Neural cell (in vitro differentiated cells): ENCODE data around the gene PRKCG.

Source experiments
- EP300 ChIP-seq: fragments of 450-650 bp; conservative IDR thresholded peaks from 2 replicates; pipeline ENCODE4 v1.6.1; 2014; ENCODE audit warnings: antibody characterized with exemption, mild to moderate bottlenecking, moderate library complexity; ENCODE audit not compliant: poor library complexity, severe bottlenecking
- POLR2AphosphoS5 ChIP-seq: IDR thresholded peaks from 2 replicates; pipeline ENCODE4 v1.6.1; 2012
- RAD21 ChIP-seq: fragments of 450-650 bp; conservative IDR thresholded peaks from 2 replicates; pipeline ENCODE4 v1.6.1; 2014; ENCODE audit warnings: antibody characterized with exemption, mild to moderate bottlenecking, moderate library complexity
- REST ChIP-seq: IDR thresholded peaks from 2 replicates; pipeline ENCODE4 v1.6.1; 2012; ENCODE audit warnings: borderline replicate concordance
- SMC3 ChIP-seq: fragments of 450-650 bp; conservative IDR thresholded peaks from 2 replicates; pipeline ENCODE4 v1.6.1; 2014; ENCODE audit warnings: antibody characterized with exemption, mild to moderate bottlenecking, moderate library complexity; ENCODE audit not compliant: poor library complexity
- TF ChIP-seq, protein P1 (sequence below): fragments of 450-650 bp; IDR thresholded peaks from 2 replicates; pipeline ENCODE4 v1.5.1; 2014; ENCODE audit warnings: antibody characterized with exemption, mild to moderate bottlenecking, moderate library complexity; ENCODE audit not compliant: poor library complexity, severe bottlenecking

DNA sequence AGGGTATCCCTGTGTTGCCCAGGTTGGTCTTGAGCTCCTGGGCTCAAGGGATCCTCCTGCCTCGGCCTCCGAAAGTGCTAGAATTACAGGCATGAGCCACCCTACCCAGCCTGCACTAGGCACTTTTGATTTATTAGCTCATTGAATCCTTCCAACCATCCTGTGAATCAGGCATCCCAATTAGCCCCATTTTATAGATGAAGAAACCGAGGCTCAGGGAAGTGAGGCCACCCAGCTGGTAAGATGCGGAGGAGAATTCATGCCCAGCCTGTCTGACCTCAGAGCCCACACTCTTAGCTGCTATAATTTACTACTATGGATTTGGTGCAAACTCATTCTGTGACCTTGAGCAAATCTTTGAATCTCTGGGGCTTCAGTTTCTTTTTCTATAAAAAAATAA, 62.9 kb downstream of the PRKCG start:
- TF ChIP-seq RAD21 (no peak), SMC3 (no peak), POLR2AphosphoS5 (no peak), REST (no peak), EP300 (no peak)
- TF ChIP-seq, protein P1, sequence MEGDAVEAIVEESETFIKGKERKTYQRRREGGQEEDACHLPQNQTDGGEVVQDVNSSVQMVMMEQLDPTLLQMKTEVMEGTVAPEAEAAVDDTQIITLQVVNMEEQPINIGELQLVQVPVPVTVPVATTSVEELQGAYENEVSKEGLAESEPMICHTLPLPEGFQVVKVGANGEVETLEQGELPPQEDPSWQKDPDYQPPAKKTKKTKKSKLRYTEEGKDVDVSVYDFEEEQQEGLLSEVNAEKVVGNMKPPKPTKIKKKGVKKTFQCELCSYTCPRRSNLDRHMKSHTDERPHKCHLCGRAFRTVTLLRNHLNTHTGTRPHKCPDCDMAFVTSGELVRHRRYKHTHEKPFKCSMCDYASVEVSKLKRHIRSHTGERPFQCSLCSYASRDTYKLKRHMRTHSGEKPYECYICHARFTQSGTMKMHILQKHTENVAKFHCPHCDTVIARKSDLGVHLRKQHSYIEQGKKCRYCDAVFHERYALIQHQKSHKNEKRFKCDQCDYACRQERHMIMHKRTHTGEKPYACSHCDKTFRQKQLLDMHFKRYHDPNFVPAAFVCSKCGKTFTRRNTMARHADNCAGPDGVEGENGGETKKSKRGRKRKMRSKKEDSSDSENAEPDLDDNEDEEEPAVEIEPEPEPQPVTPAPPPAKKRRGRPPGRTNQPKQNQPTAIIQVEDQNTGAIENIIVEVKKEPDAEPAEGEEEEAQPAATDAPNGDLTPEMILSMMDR: no peak
